Activated naive CD4-positive, alpha-beta T cell treated with anti-CD3 and anti-CD28 coated beads, Interleukin-2, amount 50 U/mL, for 72 hours (primary cell): Measurements from ENCODE around the gene EFHC2. TPM values are rescaled to one million over a fixed set of nuclear protein-coding genes. Genes with fewer than 3 reads are reported as not detected.

Experiments used
- ATAC-seq, 2 donors: fragments of 150-1000 bp; cut with Tn5 transposase; 2 replicates each; pipeline ENCODE4 v1.10.0; 2021; ENCODE audit warnings: mild to moderate bottlenecking in 2 of 2, moderate library complexity in 2 of 2
- DNase-seq, 2 donors: peaks; one replicate each; pipeline ENCODE4 v3.0.0; 2021 to 2022; ENCODE audit warnings: low spot score in 2 of 2
- H3K27ac Mint-ChIP-seq, 2 donors: one replicate each; pipeline ENCODE4 v1.8.0; 2022; ENCODE audit warnings: mild to moderate bottlenecking in 2 of 2, mixed read lengths in 2 of 2
- H3K36me3 Mint-ChIP-seq, 2 donors: one replicate each; pipeline ENCODE4 v1.8.0; 2022; ENCODE audit warnings: mixed read lengths in 2 of 2
- H3K9me3 Mint-ChIP-seq, 2 donors: one replicate each; pipeline ENCODE4 v1.8.0; 2022; ENCODE audit warnings: mixed read lengths in 2 of 2
- total RNA-seq, 2 donors: library from RNA; stranded (reverse); gene quantifications; one replicate each; pipeline ENCODE4 v1.2.3, GENCODE V29; 2022

The EFHC2 gene
- total RNA-seq, result under 1 TPM; 0.41 TPM

DNA sequence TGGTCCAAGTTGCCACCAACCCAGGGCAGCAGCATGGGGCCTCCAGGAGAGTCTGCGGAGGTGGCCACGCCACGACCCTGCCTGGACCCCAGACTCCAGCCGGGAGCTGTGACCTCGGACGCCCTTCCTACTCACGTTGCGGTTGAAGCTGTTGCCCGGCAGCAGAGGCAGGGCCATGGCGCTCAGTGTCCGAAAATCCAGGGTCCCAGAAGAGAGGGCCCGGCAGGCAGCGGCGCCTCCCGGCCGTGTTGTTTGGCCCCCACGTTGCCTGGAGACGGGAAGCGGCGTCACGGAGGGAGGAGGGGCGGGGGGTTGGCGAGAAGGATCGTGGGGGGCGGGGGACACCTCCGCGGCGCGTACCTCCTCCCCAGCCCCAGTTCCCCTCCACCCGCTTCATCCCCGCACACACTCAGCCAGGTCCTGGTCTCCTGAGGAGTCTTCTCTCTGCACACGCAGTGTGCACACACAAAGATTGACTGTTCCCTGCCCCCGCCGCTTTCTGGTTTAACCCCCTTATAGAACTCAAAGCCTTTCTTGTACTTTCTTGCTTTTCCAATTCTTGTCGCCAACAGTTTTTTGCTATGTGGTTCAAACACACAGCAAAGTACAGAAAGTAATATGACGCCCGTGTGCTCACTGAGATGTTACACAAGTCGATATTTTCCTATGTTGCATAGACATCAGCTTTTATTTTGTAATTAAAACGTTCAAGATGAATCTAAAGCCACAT lies at the start of gene EFHC2:
EFHC2 (minus strand) TSS at position 261 of the 730 bp plus-strand sequence; CDS start at position 177, 84 bp downstream.
- H3K9me3 Mint-ChIP-seq, result no peaks in the 10 kb centered on the region
- peak within 1 kb of the TSS; percentile 88 to 90 for H3K27ac Mint-ChIP-seq
- DNase-seq (peak in 1 of 2 donors; percentile 15), ATAC-seq (peak; percentile 66 to 75)
- no peaks in the 10 kb centered on the region for H3K36me3 Mint-ChIP-seq

DNA sequence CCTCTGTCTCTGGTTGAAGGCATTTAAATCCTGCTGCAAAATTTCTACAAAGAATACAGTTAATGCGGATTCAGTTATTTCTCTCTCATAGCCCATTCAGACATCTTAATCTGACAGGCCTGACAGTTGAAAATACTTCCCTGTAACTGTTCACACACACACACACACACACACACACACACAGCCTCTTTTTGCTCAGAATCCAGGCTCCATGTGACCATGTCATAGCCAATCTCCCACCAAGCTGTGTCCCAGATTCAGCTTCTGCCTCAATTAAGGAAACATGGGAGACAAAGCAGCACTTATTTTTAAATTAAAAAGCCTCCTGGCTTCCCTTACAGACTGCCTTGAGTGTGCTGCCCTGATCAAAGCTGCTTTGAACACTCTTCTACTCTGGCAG lies 49.3 kb upstream of the EFHC2 start:
- peaks cover 0 to 5% of the 10 kb centered on the region in 2 donors for H3K9me3 Mint-ChIP-seq
- no peak for DNase-seq
- H3K36me3 Mint-ChIP-seq, result peaks cover 5 to 6% of the 10 kb centered on the region in 2 donors
- no peak overlapping the region for H3K27ac Mint-ChIP-seq
- ATAC-seq, result no peak

GRCh38 chrX:44384688-44385338 lies 41.3 kb upstream of the EFHC2 start:
- DNase-seq, result no peak
- no peak for ATAC-seq
- H3K36me3 Mint-ChIP-seq, result no peaks in the 10 kb centered on the region
- H3K9me3 Mint-ChIP-seq, result no peaks in the 10 kb centered on the region
- no peak overlapping the region for H3K27ac Mint-ChIP-seq

- ATAC-seq, result no peak
- no peak for DNase-seq
- H3K36me3 Mint-ChIP-seq, result no peaks in the 10 kb centered on the region
- H3K9me3 Mint-ChIP-seq, result no peaks in the 10 kb centered on the region
- H3K27ac Mint-ChIP-seq, result no peak overlapping the region
Measured at GRCh38 chrX:44382871-44383270, 39.4 kb upstream of the EFHC2 start.

DNA sequence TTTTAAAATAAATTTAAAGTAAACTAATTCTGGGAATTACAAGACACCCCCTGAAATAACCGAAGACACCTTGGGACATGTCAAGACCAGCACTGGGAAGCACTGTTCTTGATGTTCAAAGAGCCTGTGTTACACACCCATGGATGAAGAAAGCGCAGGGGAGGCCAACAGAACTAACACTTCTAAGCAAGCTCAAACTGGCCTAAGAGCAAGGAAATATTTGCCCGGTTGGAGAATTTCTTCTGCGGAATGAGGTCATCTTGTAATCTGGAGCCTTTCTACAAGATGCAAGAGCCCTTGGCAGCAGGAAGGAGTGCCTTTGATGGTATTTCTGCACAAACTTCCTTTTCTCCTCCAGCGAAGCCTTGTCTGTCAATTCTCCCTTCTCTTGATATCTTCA lies 9.3 kb upstream of the EFHC2 start:
- no peak for ATAC-seq
- no peak for DNase-seq
- Mint-ChIP-seq H3K9me3 (no peaks in the 10 kb centered on the region), H3K36me3 (no peaks in the 10 kb centered on the region), H3K27ac (no peak overlapping the region)

DNA sequence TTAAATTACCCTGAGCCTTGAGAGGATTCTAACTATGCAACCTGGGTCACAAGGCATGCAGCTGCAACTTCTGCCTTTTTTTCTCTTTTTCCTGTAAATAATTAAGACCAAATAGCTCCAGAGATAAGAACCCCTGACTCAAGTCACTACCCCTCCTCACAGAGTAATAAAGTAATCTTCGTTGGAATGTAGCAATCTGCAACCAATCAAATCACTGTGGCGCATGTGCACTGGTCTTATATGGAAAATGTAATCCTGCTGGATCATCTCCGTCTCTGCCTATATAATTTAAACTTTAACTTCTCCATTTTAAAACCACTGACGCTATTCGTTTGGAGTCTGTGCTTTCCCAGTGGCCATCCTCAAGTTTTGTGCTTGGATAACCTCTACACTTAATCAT lies 6.1 kb upstream of the EFHC2 start:
- DNase-seq (no peak), ATAC-seq (no peak)
- H3K27ac Mint-ChIP-seq, result no peak overlapping the region
- no peaks in the 10 kb centered on the region for H3K36me3 Mint-ChIP-seq
- no peaks in the 10 kb centered on the region for H3K9me3 Mint-ChIP-seq

GRCh38 chrX:44344687-44345086 lies 1.2 kb upstream of the EFHC2 start:
- DNase-seq (no peak), ATAC-seq (peak; percentile 35 to 54)
- Mint-ChIP-seq H3K36me3 (no peaks in the 10 kb centered on the region), H3K9me3 (no peaks in the 10 kb centered on the region), H3K27ac (peak overlapping the region; percentile 88 to 90)

- Mint-ChIP-seq H3K27ac (peak overlapping the region; percentile 88 to 90), H3K9me3 (no peaks in the 10 kb centered on the region)
- DNase-seq, result peak in 1 of 2 donors; percentile 28
Measured at GRCh38 chrX:44344194-44344593, 722 bp upstream of the EFHC2 start.

DNA sequence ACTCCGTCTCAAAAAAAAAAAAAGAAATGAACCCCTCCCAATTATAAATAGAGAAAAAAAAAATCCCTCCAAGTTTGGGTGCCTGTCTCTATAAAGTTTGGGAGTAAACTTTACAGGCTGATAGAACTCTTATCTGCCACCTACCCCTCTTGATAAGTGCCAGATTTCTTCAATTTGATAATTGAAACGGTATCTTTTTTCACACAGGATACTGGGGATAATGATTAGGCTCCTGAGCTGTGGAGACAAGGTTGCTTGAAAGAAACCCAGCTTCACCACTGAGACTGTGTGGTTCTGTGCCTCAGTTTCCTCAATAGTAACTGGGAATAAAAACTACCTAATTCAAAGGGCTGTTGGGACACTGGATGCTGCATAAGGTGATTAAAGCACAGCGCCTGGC lies 606 bp downstream of the EFHC2 start:
- peak overlapping the region in 1 of 2 donors; percentile 88 for H3K27ac Mint-ChIP-seq
- H3K36me3 Mint-ChIP-seq, result no peaks in the 10 kb centered on the region
- no peak for ATAC-seq

More at GRCh38 chrX:44344194-44344593, 722 bp upstream of the EFHC2 start:
- no peaks in the 10 kb centered on the region for H3K36me3 Mint-ChIP-seq
- peak; percentile 84 to 88 for ATAC-seq

GRCh38 chrX:44338361-44338760 lies 5.1 kb downstream of the EFHC2 start:
- no peaks in the 10 kb centered on the region for H3K36me3 Mint-ChIP-seq
- DNase-seq, result no peak

More for the DNA sequence above, 606 bp downstream of the EFHC2 start:
- DNase-seq, result no peak
- H3K9me3 Mint-ChIP-seq, result no peaks in the 10 kb centered on the region

DNA sequence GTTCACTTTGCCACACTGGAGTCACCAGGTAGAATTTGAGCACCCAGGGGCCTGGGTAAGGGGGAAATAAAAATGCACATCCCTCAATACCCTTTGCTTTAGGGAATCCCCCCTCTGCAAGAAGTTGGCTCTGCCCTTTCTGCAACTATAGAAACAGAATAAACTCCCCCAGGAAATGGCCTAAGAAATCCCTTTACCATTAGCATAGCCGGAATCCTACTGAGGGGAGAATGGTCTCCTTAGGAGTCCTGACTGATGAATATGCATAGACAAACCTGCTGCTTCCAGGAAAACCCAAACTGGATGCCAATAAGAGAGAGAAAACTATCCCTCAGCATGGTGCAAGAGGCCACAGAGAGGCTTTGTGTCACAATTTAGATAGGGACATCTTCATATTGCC lies 11.0 kb downstream of the EFHC2 start:
- Mint-ChIP-seq H3K27ac (no peak overlapping the region), H3K9me3 (no peaks in the 10 kb centered on the region), H3K36me3 (no peaks in the 10 kb centered on the region)
- no peak for ATAC-seq
- DNase-seq, result no peak

More at GRCh38 chrX:44338361-44338760, 5.1 kb downstream of the EFHC2 start:
- Mint-ChIP-seq H3K27ac (no peak overlapping the region), H3K9me3 (no peaks in the 10 kb centered on the region)
- ATAC-seq, result no peak

GRCh38 chrX:44330227-44330626 lies 13.2 kb downstream of the EFHC2 start:
- no peaks in the 10 kb centered on the region for H3K9me3 Mint-ChIP-seq
- no peak overlapping the region for H3K27ac Mint-ChIP-seq
- H3K36me3 Mint-ChIP-seq, result no peaks in the 10 kb centered on the region
- DNase-seq, result no peak
- no peak for ATAC-seq

DNA sequence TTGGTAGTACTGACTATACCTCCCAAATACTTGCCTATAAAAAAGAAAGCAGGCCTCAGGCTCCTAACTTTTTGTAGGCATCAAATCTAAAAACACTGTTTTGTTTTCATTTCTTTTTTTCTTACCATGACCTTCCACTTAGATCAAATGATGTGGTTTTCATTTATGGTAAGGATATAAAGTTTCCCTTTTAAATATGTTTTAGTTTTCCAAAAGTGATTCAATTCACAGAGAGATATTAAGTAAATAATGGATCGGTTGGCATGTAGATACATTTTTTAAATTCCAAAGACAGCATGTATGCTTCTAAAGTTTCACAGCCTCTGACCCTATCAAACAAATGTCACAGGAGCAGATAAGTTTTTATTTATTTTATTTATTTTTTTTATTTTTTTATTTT lies 23.9 kb downstream of the EFHC2 start:
- Mint-ChIP-seq H3K27ac (no peak overlapping the region), H3K36me3 (no peaks in the 10 kb centered on the region), H3K9me3 (no peaks in the 10 kb centered on the region)
- ATAC-seq (no peak), DNase-seq (no peak)

DNA sequence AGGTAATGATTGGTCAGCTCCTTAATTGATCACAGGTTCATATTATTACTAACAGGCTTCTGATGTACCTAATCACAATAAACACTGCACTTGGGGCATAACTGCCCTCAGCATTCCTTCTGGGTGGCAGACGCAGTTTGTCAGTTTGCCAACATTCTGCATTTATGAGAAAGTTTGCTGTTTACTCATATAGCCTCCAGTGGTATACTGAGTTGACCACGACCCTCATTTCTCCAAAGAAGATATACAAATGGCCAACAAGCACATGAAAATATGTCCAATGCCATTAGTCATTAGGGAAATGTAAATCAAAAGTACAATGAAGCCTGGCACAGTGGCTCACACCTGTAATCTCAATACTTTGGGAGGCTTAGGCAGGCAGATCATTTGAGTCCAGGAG lies 26.3 kb downstream of the EFHC2 start:
- ATAC-seq (no peak), DNase-seq (no peak)
- Mint-ChIP-seq H3K9me3 (no peaks in the 10 kb centered on the region), H3K36me3 (no peaks in the 10 kb centered on the region), H3K27ac (no peak overlapping the region)

DNA sequence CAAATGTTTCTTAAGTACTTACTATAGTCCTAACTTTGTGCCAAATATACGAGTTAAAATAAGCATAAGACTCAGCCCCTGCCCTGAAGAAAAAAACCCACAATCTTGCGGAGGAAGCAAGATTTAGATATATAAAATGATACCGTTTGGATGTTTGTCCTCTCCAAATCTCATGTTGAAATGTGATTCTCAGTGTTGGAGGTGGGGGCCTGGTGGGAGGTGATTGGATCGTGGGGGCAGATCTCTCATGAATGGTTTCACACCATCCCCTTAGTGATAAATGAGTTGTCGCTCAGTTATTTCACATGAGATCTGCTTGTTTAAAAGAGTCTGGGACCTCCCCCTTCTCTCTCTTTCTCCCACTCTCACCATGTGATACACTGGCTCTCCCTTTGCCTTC lies 28.7 kb downstream of the EFHC2 start:
- no peaks in the 10 kb centered on the region for H3K36me3 Mint-ChIP-seq
- ATAC-seq (no peak), DNase-seq (no peak)
- no peaks in the 10 kb centered on the region for H3K9me3 Mint-ChIP-seq
- peak overlapping the region in 1 of 2 donors; percentile 75 for H3K27ac Mint-ChIP-seq

GRCh38 chrX:44314259-44314734 lies 29.2 kb downstream of the EFHC2 start:
- Mint-ChIP-seq H3K9me3 (no peaks in the 10 kb centered on the region), H3K27ac (peak overlapping the region in 1 of 2 donors; percentile 75), H3K36me3 (no peaks in the 10 kb centered on the region)
- DNase-seq (no peak), ATAC-seq (peak in 1 of 2 donors; percentile 78)

GRCh38 chrX:44312421-44312820 lies 31.1 kb downstream of the EFHC2 start:
- no peaks in the 10 kb centered on the region for H3K9me3 Mint-ChIP-seq
- no peak for DNase-seq
- H3K27ac Mint-ChIP-seq, result no peak overlapping the region
- H3K36me3 Mint-ChIP-seq, result no peaks in the 10 kb centered on the region
- ATAC-seq, result no peak

DNA sequence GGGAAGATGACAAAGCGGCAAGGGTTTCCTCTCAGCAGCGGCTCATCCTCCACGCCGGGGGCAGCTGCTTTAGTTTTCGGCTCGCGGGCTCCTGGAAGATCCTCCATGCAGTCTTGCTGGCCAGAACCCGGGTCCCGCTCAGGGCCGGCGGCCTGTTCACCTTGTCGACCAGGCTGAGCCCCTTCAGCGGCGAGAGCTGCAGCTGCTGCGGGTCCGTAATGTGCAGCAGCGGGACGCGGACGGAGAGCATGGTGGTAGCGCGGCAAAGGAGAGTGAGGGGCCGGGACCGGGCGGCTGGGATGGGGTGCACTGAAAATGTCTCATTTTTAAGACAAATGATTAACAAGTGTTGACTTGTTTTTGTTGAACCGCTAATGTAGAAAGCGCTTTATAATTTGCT lies 33.2 kb downstream of the EFHC2 start:
- no peak for ATAC-seq
- DNase-seq, result no peak
- H3K27ac Mint-ChIP-seq, result peak overlapping the region in 1 of 2 donors; percentile 68
- H3K36me3 Mint-ChIP-seq, result no peaks in the 10 kb centered on the region
- no peaks in the 10 kb centered on the region for H3K9me3 Mint-ChIP-seq
